Stimulated activated effector memory CD8-positive, alpha-beta T cell treated with anti-CD3 and anti-CD28 coated beads, Interleukin-12 subunit alpha, Interleukin-12 subunit beta, amount 100 ng/mL, for 72 hours (primary cell): ENCODE data around the gene INHBC.
"Not testable (repeated sequence)": the region's sequence is repeated elsewhere in the genome, so short reads cannot be mapped to it uniquely, and the experiment has no call there.

Source experiments
- ATAC-seq: fragments of 150-1000 bp; cut with Tn5 transposase; 2 replicates; pipeline ENCODE4 v1.10.0; 2021
- DNase-seq, 2 donors: peaks; one replicate each; pipeline ENCODE4 v3.0.0; 2021 to 2022; ENCODE audit warnings: low spot score in 2 of 2
- H3K27ac Mint-ChIP-seq: one replicate; pipeline ENCODE4 v1.8.0; 2022; ENCODE audit warnings: mild to moderate bottlenecking, mixed read lengths
- H3K36me3 Mint-ChIP-seq: one replicate; pipeline ENCODE4 v1.8.0; 2022; ENCODE audit warnings: mild to moderate bottlenecking, mixed read lengths
- H3K4me1 Mint-ChIP-seq: one replicate; pipeline ENCODE4 v1.8.0; 2022; ENCODE audit warnings: mixed read lengths
- H3K4me3 Mint-ChIP-seq: one replicate; pipeline ENCODE4 v1.8.0; 2022; ENCODE audit warnings: mild to moderate bottlenecking, mixed read lengths
- H3K9me3 Mint-ChIP-seq: one replicate; pipeline ENCODE4 v1.8.0; 2022; ENCODE audit warnings: mixed read lengths

Gene INHBC

DNA sequence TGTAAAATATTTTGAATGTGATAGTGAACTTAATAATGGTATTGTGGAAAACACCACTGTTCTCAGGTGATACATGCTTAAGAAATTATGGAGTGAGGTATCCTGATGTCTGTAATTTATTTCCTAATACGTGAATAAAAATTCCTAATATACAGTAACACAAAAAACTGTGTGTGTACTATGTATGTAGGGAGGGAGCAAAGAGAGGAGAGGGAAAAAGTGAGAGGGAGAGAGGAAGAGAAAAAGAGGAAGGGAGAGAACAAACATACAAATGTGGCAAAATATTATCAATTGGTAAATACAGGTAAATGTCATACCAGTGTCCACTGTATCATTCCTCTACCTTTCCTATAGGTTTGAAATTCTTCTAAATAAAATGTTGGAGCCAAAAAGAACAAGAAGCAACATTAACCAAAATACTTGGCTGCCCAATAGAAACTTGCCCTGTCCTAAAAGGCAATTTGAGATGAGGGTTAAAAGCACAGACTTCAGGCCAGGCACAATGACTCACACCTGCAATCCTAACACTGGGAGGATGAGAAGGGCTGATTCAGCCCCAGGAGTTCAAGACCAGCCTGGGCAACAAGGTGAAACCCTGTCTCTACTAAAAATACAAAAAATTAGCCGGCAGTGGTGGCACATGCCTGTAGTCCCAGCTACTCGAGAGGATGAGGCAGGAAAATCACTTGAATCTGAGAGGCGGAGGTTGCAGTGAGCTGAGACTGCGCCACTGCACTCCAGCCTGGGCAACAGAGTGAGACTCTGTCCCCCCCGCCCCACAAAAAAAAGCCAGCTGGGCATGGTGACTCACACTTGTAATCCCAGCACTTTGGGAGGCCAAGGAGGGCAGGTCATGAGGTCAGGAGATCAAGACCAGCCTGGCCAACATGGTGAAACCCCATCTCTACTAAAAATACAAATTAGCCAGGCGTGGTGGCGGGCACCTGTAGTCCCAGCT is 18.3 kb upstream of the INHBC start:
- H3K4me3 Mint-ChIP-seq = no peak overlapping the region
- no peak for DNase-seq
- peaks cover 33% of the 10 kb centered on the region for H3K4me1 Mint-ChIP-seq
- H3K27ac Mint-ChIP-seq = peak overlapping the region; percentile 63
- ATAC-seq = peak; percentile 54
- peaks cover 28% of the 10 kb centered on the region for H3K36me3 Mint-ChIP-seq
- H3K9me3 Mint-ChIP-seq = no peaks in the 10 kb centered on the region

DNA sequence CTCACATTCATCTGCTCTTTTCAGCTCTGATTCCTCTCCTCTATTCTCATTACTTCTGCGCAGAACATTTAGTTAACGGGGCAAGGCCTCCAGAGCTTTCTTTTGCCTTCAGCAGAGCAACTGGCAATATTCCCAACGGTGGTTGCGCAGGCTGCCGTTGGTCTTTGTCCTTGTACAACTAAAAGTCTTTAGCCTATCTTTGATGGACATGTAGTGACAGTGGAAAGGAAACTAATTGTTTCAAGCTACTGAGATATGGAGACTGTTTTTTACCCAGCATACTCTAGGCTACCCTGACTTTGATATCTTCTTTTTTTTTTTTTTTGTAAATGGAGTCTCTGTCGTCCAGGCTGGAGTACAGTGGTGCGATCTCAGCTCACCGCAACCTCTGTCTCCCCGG is 16.3 kb upstream of the INHBC start:
- no peak overlapping the region for H3K4me3 Mint-ChIP-seq
- H3K9me3 Mint-ChIP-seq = no peaks in the 10 kb centered on the region
- H3K4me1 Mint-ChIP-seq = peaks cover 33% of the 10 kb centered on the region
- DNase-seq (no peak), ATAC-seq (no peak)
- H3K36me3 Mint-ChIP-seq = peaks cover 37% of the 10 kb centered on the region
- H3K27ac Mint-ChIP-seq = no peak overlapping the region

DNA sequence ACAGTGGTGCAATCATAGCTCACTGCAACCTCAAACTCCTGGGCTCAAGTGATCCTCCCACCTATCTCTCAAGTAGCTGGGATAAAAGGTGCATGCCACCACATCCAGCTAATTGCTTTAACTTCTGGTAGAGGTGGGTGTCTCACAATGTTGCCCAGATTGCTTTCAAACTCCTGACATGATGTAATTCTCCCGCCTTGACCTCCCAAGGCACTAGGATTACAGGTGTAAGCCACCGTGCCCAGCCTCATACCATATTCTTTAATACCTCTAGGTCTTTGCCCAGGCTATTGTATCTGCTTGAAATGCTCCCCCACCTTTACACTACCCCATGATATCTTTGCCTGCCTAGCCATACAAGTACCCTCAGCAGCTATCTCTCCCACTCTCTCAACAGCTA is 15.1 kb upstream of the INHBC start:
- H3K4me3 Mint-ChIP-seq = no peak overlapping the region
- H3K9me3 Mint-ChIP-seq = no peaks in the 10 kb centered on the region
- ATAC-seq = no peak
- peaks cover 33% of the 10 kb centered on the region for H3K4me1 Mint-ChIP-seq
- DNase-seq = no peak
- peak overlapping the region; percentile 10 for H3K27ac Mint-ChIP-seq
- peaks cover 50% of the 10 kb centered on the region for H3K36me3 Mint-ChIP-seq

DNA sequence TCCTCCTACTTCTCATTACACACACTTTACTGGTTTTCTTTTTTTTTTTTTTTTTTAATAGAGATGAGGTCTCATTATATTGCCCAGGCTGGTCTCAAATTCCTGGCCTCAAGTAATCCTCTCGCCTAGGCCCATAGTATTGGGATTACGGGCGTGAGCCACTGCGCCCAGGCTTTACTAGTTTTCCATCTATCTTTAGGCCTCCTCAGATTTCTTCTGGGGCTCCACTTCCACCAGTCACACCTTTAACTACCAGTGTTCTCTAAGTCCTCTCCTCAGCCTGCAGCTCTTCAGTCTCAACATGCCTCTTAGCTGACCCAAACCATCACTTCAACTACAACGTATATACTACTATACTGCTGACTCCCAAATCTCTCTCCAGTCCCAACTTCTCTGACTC is 14.1 kb upstream of the INHBC start:
- peak overlapping the region; percentile 10 for H3K27ac Mint-ChIP-seq
- H3K36me3 Mint-ChIP-seq = peaks cover 59% of the 10 kb centered on the region
- ATAC-seq = no peak
- H3K4me1 Mint-ChIP-seq = peaks cover 29% of the 10 kb centered on the region
- H3K4me3 Mint-ChIP-seq = no peak overlapping the region
- no peaks in the 10 kb centered on the region for H3K9me3 Mint-ChIP-seq
- DNase-seq = no peak

- ATAC-seq, H3K27ac Mint-ChIP-seq: not testable (repeated sequence)
- peaks cover 29% of the 10 kb centered on the region for H3K4me1 Mint-ChIP-seq
Observed at GRCh38 chr12:57426948-57427347, 7.6 kb upstream of the INHBC start.

DNA sequence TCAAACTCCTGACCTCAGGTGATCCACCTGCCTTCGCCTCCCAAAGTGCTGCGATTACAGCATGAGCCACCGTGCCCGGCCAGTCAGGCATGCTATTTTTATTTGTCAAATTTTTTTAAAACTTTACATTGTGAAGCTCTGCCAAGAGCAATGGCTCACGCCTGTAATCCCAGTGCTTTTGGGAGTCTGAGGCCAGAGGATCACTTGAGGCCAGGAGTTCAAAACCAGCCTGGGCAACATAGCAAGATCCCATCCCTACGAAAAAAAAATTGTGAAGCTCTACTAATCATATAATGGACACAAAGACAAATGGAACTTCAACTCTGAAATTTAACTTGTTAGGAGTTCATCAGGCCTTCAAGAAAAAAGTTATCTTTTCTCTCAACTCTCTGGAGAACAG is 5.6 kb upstream of the INHBC start:
- Mint-ChIP-seq H3K9me3 (no peaks in the 10 kb centered on the region), H3K4me1 (peaks cover 29% of the 10 kb centered on the region), H3K36me3 (peaks cover 45% of the 10 kb centered on the region), H3K27ac (peak overlapping the region; percentile 99), H3K4me3 (peak overlapping the region; percentile 87)
- ATAC-seq (no peak), DNase-seq (no peak)

More at GRCh38 chr12:57426948-57427347, 7.6 kb upstream of the INHBC start:
- not testable (repeated sequence) for DNase-seq, H3K9me3 Mint-ChIP-seq, H3K4me3 Mint-ChIP-seq
- peaks cover 66% of the 10 kb centered on the region for H3K36me3 Mint-ChIP-seq

DNA sequence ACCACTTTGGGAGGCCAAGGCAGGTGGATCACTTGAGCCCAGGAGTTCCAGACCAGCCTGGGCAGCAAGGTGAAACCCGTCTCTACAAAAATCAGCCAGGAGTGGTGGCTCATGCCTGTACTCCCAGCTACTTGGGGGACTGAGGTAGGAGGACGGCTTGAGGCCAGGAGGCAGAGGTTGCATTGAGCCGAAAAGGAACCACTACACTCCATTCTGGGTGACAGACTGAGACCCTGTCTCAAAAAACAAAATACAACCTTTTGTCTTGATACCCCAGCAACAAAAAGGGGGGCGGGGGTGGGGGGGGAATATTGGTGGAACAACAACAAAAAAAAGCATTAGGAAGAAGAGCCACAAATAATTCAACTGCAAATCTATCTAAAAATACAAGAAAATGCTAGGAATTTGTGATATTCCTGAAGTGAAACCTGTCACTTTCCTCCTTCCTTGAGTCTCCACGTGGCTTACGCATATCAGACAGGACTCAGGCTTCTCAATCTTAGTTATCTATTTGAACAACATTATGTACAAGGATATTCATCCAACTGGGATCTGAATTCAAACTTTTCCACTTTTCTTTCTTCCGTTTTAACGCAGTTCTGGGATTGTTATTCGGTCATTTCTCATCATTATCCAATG is 5.0 kb upstream of the INHBC start:
- Mint-ChIP-seq H3K9me3 (no peaks in the 10 kb centered on the region), H3K36me3 (peaks cover 39% of the 10 kb centered on the region), H3K4me1 (peaks cover 29% of the 10 kb centered on the region), H3K27ac (peak overlapping the region; percentile 99), H3K4me3 (peak overlapping the region; percentile 87)
- DNase-seq (no peak), ATAC-seq (no peak)

DNA sequence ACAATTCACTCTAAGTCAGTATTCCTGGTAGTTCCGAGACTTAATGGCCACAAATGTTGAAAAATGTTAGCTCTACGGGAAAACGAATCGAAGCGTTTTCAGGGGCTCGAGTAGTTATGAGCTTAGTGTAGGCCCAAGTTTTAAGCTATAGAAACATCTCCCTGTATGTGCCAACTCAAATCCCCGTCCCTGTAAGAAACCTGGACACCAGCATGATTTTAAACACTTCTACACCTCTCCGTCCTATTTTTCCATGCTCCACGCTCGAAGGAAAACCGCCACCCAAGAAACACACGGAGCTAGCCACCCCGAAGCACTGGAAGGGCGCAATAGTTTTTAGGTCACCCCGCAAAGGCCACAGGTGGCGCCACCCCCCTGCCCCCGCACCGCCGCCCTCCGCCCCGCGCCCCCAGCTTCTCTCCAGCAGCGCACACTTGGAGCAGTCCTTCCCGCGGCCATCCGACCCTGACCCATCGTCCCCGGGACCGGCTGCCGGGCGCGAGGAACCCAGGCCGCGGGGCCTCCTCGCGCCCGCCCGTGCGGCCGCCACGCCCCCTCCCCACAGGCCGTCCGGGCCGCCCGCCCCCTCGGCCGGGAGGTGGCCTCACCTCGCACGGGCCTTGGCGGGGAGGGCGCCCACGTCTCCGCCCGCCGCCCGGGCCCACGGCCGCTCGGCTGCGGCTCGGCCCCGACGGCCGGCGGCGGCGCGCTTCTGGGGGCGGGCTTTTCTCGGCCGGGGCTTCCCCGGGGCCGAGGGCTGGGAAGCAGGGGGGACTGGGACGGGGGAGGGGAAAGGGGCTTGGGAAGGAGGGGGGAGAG is 4.3 kb upstream of the INHBC start:
- peak; percentile 80 for ATAC-seq

DNA sequence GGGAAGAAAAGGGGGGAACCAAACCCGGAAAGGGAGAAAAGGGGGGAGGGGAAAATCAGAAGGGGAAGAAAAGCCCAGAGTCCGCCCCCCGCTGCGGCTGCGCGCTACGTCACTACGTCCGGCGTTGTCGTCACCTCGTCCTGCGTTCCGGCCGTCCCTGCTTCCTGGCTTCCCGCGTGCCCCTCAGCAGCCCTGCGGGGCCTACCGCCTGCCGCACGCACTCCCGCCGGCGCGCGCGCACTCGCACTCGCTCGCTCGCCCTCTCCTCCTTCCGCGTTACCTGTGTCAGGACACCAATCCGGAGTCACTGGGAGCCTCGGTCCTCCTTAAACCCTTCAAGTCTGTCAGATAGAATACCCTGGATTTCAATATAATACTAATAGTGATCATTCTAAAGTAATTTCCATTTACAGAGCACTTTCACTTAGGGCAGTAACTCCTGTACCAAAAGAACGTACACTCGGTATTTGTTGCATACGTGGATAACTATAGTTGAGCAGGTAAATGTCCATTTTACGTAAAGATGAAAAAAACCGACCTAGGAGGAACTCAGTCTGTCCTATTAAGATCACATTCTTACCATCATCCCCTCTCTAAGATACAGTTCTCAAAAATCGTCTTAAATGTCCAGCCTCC is 3.5 kb upstream of the INHBC start, which contains the start of gene R3HDM2:
Gene R3HDM2, minus strand, starts transcription at position 113 of the 636 bp plus-strand sequence. CDS start 120,615 bp downstream, outside the sequence.
- DNase-seq = peak; percentile 86 to 95
- H3K9me3 Mint-ChIP-seq = no peaks in the 10 kb centered on the region
- peaks cover 37% of the 10 kb centered on the region for H3K4me1 Mint-ChIP-seq
- H3K36me3 Mint-ChIP-seq = peaks cover 25% of the 10 kb centered on the region
- peak; percentile 95 for ATAC-seq
- peak within 1 kb of the TSS; percentile 87 for H3K4me3 Mint-ChIP-seq
- H3K27ac Mint-ChIP-seq = peak within 1 kb of the TSS; percentile 99

More for the DNA sequence above, 4.3 kb upstream of the INHBC start:
- Mint-ChIP-seq H3K4me3 (peak overlapping the region; percentile 87), H3K9me3 (no peaks in the 10 kb centered on the region), H3K36me3 (peaks cover 32% of the 10 kb centered on the region), H3K4me1 (peaks cover 33% of the 10 kb centered on the region), H3K27ac (peak overlapping the region; percentile 99)
- peak in 1 of 2 donors; percentile 48 for DNase-seq

GRCh38 chr12:57431654-57432188 is 2.9 kb upstream of the INHBC start:
- peaks cover 37% of the 10 kb centered on the region for H3K4me1 Mint-ChIP-seq
- no peak for ATAC-seq

GRCh38 chr12:57433370-57433769 is 1.2 kb upstream of the INHBC start:
- ATAC-seq (no peak), DNase-seq (no peak)
- Mint-ChIP-seq H3K36me3 (peaks cover 15% of the 10 kb centered on the region), H3K9me3 (no peaks in the 10 kb centered on the region), H3K4me1 (peaks cover 30% of the 10 kb centered on the region), H3K4me3 (no peak overlapping the region), H3K27ac (no peak overlapping the region)

More at GRCh38 chr12:57431654-57432188, 2.9 kb upstream of the INHBC start:
- no peaks in the 10 kb centered on the region for H3K9me3 Mint-ChIP-seq
- DNase-seq = no peak
- peak overlapping the region; percentile 87 for H3K4me3 Mint-ChIP-seq
- peak overlapping the region; percentile 99 for H3K27ac Mint-ChIP-seq
- H3K36me3 Mint-ChIP-seq = peaks cover 18% of the 10 kb centered on the region

DNA sequence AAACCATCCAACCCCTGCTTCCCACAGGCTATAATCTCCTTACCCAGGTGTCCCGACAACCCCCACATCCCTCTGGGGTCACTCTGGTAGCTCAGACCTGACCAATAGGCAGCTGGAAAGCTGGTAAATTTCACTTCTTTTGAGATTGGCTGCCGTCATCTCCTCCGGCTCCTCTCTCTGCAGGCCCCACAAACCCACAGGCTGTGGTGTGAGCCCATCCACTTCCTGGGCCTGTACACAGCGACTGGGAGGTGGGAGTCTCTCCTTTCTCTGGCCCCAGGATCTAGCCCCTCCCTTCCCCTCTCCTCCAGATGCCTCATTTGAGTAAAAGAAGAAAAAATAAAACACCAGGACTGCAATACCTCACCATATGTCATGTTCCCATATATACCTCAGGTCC is 709 bp downstream of the INHBC start:
- H3K9me3 Mint-ChIP-seq = no peaks in the 10 kb centered on the region
- peaks cover 9% of the 10 kb centered on the region for H3K36me3 Mint-ChIP-seq
- ATAC-seq (peak; percentile 43), DNase-seq (peak in 1 of 2 donors; percentile 63)
- H3K4me3 Mint-ChIP-seq = peak overlapping the region; percentile 66
- H3K4me1 Mint-ChIP-seq = peaks cover 17% of the 10 kb centered on the region
- peak overlapping the region; percentile 98 for H3K27ac Mint-ChIP-seq

GRCh38 chr12:57438400-57438799 is 3.8 kb downstream of the INHBC start:
- H3K9me3 Mint-ChIP-seq = peaks cover 5% of the 10 kb centered on the region
- no peak overlapping the region for H3K4me3 Mint-ChIP-seq
- H3K27ac Mint-ChIP-seq = no peak overlapping the region
- H3K4me1 Mint-ChIP-seq = peaks cover 8% of the 10 kb centered on the region
- H3K36me3 Mint-ChIP-seq = no peaks in the 10 kb centered on the region
- ATAC-seq (no peak), DNase-seq (no peak)

GRCh38 chr12:57439762-57440266 is 5.2 kb downstream of the INHBC start:
- Mint-ChIP-seq H3K36me3 (no peaks in the 10 kb centered on the region), H3K4me3 (no peak overlapping the region), H3K9me3 (peaks cover 5% of the 10 kb centered on the region), H3K4me1 (peaks cover 8% of the 10 kb centered on the region), H3K27ac (no peak overlapping the region)
- DNase-seq = no peak
- ATAC-seq = no peak
